Glomerular visceral epithelial cell (primary cell): ENCODE results near the gene RAB11FIP5.

Experiments
- DNase-seq: peaks from one replicate; pipeline ENCODE4 v3.0.0-alpha.2; 2016; ENCODE audit errors: extremely low spot score

RAB11FIP5 gene

GRCh38 chr2:73034661-73035375, 77.9 kb downstream of the RAB11FIP5 start:
- DNase-seq = no peak

- DNase-seq = no peak
Measured at GRCh38 chr2:73033766-73034381, 78.9 kb downstream of the RAB11FIP5 start.

GRCh38 chr2:73033142-73033765, 79.5 kb downstream of the RAB11FIP5 start:
- DNase-seq = no peak

- DNase-seq = no peak
Measured at GRCh38 chr2:73032702-73033097, 80.0 kb downstream of the RAB11FIP5 start.

GRCh38 chr2:73031725-73032701, 80.7 kb downstream of the RAB11FIP5 start:
- DNase-seq = no peak

- no peak for DNase-seq
Measured at GRCh38 chr2:73031095-73031678, 81.6 kb downstream of the RAB11FIP5 start.

- DNase-seq = no peak
Measured at GRCh38 chr2:73028841-73029240, 83.9 kb downstream of the RAB11FIP5 start.

- DNase-seq = no peak
Measured at GRCh38 chr2:73027340-73027739, 85.4 kb downstream of the RAB11FIP5 start.

- no peak for DNase-seq
Measured at GRCh38 chr2:73023497-73023896, 89.3 kb downstream of the RAB11FIP5 start.
